GM23248 (cell line): ENCODE results near the gene BLOC1S1. TPM values are rescaled to one million over a fixed set of nuclear protein-coding genes. Genes with fewer than 3 reads are reported as not detected.
A peak's percentile ranks its signal among the peaks of the same experiment; 100 is the strongest.

Experiments
- DNase-seq: peaks from one replicate; pipeline ENCODE4 v3.0.0-alpha.2; 2015
- H2AFZ ChIP-seq: fragments of 200-600 bp; sonication (generic); 2 replicates; pipeline ENCODE4 v1.6.1; 2016; ENCODE audit warnings: antibody characterized with exemption
- H3F3A ChIP-seq: fragments of 200-600 bp; sonication (generic); 2 replicates; pipeline ENCODE4 v1.6.1; 2016; ENCODE audit warnings: mild to moderate bottlenecking, antibody characterized with exemption, mixed run types; ENCODE audit not compliant: insufficient read depth
- H3K27ac ChIP-seq: fragments of 200-600 bp; sonication (generic); 2 replicates; pipeline ENCODE4 v1.5.1; 2016; ENCODE audit warnings: mild to moderate bottlenecking
- H3K27me3 ChIP-seq: fragments of 200-600 bp; sonication (generic); replicated peaks from 2 replicates; pipeline ENCODE4 v1.6.1; 2016; ENCODE audit warnings: mild to moderate bottlenecking; ENCODE audit not compliant: insufficient read depth
- H3K36me3 ChIP-seq: fragments of 200-600 bp; sonication (generic); 2 replicates; pipeline ENCODE4 v1.6.1; 2016; ENCODE audit warnings: low read depth, mild to moderate bottlenecking
- H3K4me1 ChIP-seq: fragments of 200-600 bp; sonication (generic); 2 replicates; pipeline ENCODE4 v1.6.1; 2016; ENCODE audit warnings: mild to moderate bottlenecking; ENCODE audit not compliant: insufficient read depth
- H3K4me2 ChIP-seq: fragments of 200-600 bp; sonication (generic); one replicate; pipeline ENCODE4 v1.6.1; 2016; ENCODE audit warnings: mild to moderate bottlenecking; ENCODE audit not compliant: unreplicated experiment
- H3K4me3 ChIP-seq: fragments of 200-600 bp; sonication (generic); 2 replicates; pipeline ENCODE4 v1.5.1; 2016; ENCODE audit warnings: mild to moderate bottlenecking
- H3K79me2 ChIP-seq: fragments of 200-600 bp; sonication (generic); 2 replicates; pipeline ENCODE4 v1.6.1; 2016; ENCODE audit warnings: mild to moderate bottlenecking; ENCODE audit not compliant: insufficient read depth
- H3K9ac ChIP-seq: fragments of 200-600 bp; sonication (generic); 2 replicates; pipeline ENCODE4 v1.6.1; 2016; ENCODE audit warnings: mild to moderate bottlenecking
- H3K9me2 ChIP-seq: fragments of 200-600 bp; sonication (generic); 2 replicates; pipeline ENCODE4 v1.6.1; 2016; ENCODE audit warnings: mixed run types, mild to moderate bottlenecking, moderate library complexity; ENCODE audit not compliant: insufficient read depth
- H3K9me3 ChIP-seq: fragments of 200-600 bp; sonication (generic); one replicate; pipeline ENCODE4 v1.6.1; 2017; ENCODE audit warnings: low read depth
- H4K20me1 ChIP-seq: fragments of 200-600 bp; sonication (generic); 2 replicates; pipeline ENCODE4 v1.6.0; 2016; ENCODE audit not compliant: insufficient read depth
- EZH2 ChIP-seq: fragments of 200-600 bp; sonication (generic); IDR thresholded peaks from 2 replicates; pipeline ENCODE4 v1.6.1; 2018; ENCODE audit warnings: antibody characterized with exemption, mild to moderate bottlenecking; ENCODE audit not compliant: insufficient read depth, poor library complexity, severe bottlenecking
- EZH2phosphoT487 ChIP-seq: fragments of 200-600 bp; sonication (generic); IDR thresholded peaks from 2 replicates; pipeline ENCODE4 v1.6.1; 2018; ENCODE audit warnings: antibody characterized with exemption, moderate library complexity, mild to moderate bottlenecking, low read depth; ENCODE audit not compliant: insufficient read depth
- WGBS, 2 experiments: methylation state at CpG; one replicate each; pipeline ENCODE4 v1.1.6; 2015 to 2017; ENCODE audit warnings: low lambda C conversion rate in 2 of 2, low coverage in 1 of 2; ENCODE audit errors: missing lambda C conversion rate in 2 of 2; 5-methylcytosine and 5-hydroxymethylcytosine counted together
- in situ Hi-C: fragments of 300-500 bp; cut with MboI; formaldehyde crosslinking; loops from 2 replicates; pipeline ENCODE4 v1.15.0; 2020
- polyA plus RNA-seq: library from polyadenylated mRNA; unstranded; fragments of >200 nt; fragmentation: Nextera tagmentation; extraction: Ambion mirVana; gene quantifications from 2 replicates; pipeline ENCODE4 v1.2.1, GENCODE V29; 2016
- total RNA-seq: library from RNA; depleted of rRNA; stranded (reverse); fragments of >200 nt; shearing (Covaris generic); gene quantifications from 2 replicates; pipeline ENCODE4 v1.2.3, GENCODE V29; 2014

Gene BLOC1S1
- total and polyA plus RNA-seq, 2 experiments from 2014 or later, result 110 to 193 TPM

DNA sequence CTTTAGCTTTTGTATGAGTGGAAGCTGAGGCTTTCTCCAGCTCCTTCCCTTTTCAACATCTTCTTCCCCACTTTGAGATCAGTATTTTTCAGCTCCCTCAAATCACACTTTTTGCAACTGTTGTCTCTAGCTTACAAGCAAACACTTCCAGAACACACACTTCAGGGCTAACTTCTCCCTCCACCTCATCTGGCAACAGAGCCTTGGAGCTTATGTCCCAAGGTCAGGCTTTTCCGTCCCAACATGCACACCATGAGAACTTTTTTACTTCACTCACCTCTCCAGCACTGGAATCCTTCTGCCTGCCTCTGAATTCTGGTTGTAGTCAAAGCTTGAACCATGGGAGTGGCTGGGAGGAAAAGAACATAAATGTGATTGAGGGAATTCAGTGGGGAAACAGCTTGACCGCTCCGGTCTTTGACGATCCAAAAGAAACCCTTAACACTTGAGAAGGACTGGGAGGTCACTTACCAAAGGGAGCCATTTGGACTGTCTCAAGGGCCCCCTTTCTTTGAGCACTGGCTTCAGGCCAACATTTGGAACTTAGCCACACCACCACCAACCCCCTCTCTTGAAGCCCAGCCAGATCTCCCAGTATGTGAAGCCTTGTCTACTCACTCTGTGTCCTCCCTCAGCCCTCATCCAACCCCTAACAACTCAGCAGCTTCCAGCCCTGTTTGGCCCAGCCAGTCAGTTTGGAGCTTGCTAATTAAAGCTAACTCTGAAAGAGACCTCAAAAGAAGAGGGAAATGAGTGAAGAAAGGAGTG, 3.9 kb upstream of the BLOC1S1 start:
- Histone ChIP-seq H3K9me2 (no peaks in the 10 kb centered on the region), H3K36me3 (no peaks in the 10 kb centered on the region), H3K79me2 (0 out of 2 replicates have a peak, but pooled peaks cover 4% of the 10 kb centered on the region), H3K9me3 (no peaks in the 10 kb centered on the region), H3K27me3 (no peaks in the 10 kb centered on the region), H3K27ac (peak overlapping the region; percentile 55), H3K9ac (0 out of 2 replicates have a peak overlapping the region, but pooled peaks have one; percentile 0), H3K4me2 (no peak overlapping the region), H3F3A (peaks cover 35% of the 10 kb centered on the region), H3K4me3 (no peak overlapping the region), H2AFZ (peak overlapping the region; percentile 6), H4K20me1 (no peaks in the 10 kb centered on the region), H3K4me1 (peaks cover 34% of the 10 kb centered on the region)
- in situ Hi-C loops, result no loop called here
- WGBS, 2 experiments, result 56 to 62% methylated on average over 4 of the region's 4 CpGs
- no peak for DNase-seq
- TF ChIP-seq EZH2phosphoT487 (no peak), EZH2 (no peak)

DNA sequence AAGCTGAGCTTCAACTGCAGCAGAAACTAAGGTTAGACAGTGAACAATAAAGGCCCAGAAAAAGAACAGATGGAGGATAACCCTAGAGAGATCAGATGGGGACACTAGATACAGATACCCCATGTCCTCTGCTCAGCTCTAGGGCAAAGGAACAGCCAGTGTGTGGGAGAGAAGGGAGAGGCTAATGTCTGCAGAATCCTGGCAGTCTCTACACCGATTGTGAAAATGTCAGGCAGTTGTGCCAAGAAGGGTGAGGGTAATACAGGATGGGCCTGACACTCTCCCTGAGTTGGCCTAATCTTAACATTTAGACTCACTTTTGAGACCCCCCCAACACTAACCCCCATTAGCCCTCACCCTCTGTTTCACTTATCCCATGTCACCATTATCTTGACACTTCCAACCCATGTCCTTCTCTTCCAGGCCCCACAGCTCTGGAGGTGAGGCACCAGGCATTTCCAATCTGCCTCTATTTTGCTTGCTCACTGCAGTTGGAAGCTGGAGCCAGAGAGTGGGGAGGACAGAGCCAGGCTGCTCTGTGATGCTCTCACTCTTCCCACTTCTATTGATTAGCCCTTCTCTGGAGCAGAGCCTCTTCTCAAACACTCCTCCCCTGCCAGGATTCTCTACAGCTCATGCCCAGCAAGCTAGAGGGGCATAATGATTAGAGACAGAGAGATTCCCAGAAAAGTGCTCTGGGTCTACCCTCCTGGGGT, 3.0 kb upstream of the BLOC1S1 start:
- H3K36me3 ChIP-seq, result no peaks in the 10 kb centered on the region
- H3K79me2 ChIP-seq, result 0 out of 2 replicates have a peak, but pooled peaks cover 4% of the 10 kb centered on the region
- no peaks in the 10 kb centered on the region for H3K27me3 ChIP-seq
- H3K27ac ChIP-seq, result peak overlapping the region; percentile 55
- no peak for TF ChIP-seq EZH2
- TF ChIP-seq EZH2phosphoT487, result no peak
- H3K9me3 ChIP-seq, result no peaks in the 10 kb centered on the region
- H3K9ac ChIP-seq, result 0 out of 2 replicates have a peak overlapping the region, but pooled peaks have one; percentile 0
- no peaks in the 10 kb centered on the region for H4K20me1 ChIP-seq
- peaks cover 43% of the 10 kb centered on the region for H3K4me1 ChIP-seq
- DNase-seq, result peak; percentile 48
- in situ Hi-C loops, result no loop called here
- peak overlapping the region; percentile 29 for H3K4me2 ChIP-seq
- 0 to 8% methylated on average over 1 of the region's 1 CpG for WGBS, 2 experiments
- H3K4me3 ChIP-seq, result no peak overlapping the region
- peak overlapping the region; percentile 6 for H2AFZ ChIP-seq
- no peaks in the 10 kb centered on the region for H3K9me2 ChIP-seq
- H3F3A ChIP-seq, result peaks cover 43% of the 10 kb centered on the region

DNA sequence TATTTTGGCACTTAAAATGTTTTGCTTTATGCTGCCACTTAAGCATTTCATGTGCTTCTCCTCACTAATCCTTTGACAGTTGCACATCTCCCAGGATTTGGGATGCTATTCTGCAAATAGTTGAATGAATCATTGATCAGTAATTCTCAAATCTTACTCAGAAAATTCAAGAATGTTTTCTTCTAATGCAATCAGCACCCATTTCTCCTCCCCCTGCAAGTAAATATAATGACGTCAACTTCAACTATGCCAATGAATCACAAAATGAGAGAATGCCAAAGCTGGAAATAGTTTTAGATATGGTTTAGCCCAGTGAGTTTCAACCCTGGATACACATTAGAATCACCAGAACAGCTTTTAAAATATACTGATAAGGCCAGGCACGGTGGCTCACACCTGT, 2.1 kb upstream of the BLOC1S1 start:
- H3K27ac ChIP-seq, result peak overlapping the region; percentile 55
- peaks cover 49% of the 10 kb centered on the region for H3K4me1 ChIP-seq
- H3K4me2 ChIP-seq, result peak overlapping the region; percentile 29
- H3K9me3 ChIP-seq, result no peaks in the 10 kb centered on the region
- H2AFZ ChIP-seq, result no peak overlapping the region
- H3K27me3 ChIP-seq, result no peaks in the 10 kb centered on the region
- peaks cover 52% of the 10 kb centered on the region for H3F3A ChIP-seq
- in situ Hi-C loops, result no loop called here
- peak; percentile 93 for DNase-seq
- 0 out of 2 replicates have a peak overlapping the region, but pooled peaks have one; percentile 0 for H3K9ac ChIP-seq
- 0 out of 2 replicates have a peak, but pooled peaks cover 4% of the 10 kb centered on the region for H3K79me2 ChIP-seq
- no peak overlapping the region for H3K4me3 ChIP-seq
- TF ChIP-seq EZH2, result no peak
- TF ChIP-seq EZH2phosphoT487, result no peak
- H3K9me2 ChIP-seq, result no peaks in the 10 kb centered on the region
- WGBS, 2 experiments, result 19 to 29% methylated on average over 2 of the region's 2 CpGs
- H4K20me1 ChIP-seq, result no peaks in the 10 kb centered on the region
- H3K36me3 ChIP-seq, result no peaks in the 10 kb centered on the region

DNA sequence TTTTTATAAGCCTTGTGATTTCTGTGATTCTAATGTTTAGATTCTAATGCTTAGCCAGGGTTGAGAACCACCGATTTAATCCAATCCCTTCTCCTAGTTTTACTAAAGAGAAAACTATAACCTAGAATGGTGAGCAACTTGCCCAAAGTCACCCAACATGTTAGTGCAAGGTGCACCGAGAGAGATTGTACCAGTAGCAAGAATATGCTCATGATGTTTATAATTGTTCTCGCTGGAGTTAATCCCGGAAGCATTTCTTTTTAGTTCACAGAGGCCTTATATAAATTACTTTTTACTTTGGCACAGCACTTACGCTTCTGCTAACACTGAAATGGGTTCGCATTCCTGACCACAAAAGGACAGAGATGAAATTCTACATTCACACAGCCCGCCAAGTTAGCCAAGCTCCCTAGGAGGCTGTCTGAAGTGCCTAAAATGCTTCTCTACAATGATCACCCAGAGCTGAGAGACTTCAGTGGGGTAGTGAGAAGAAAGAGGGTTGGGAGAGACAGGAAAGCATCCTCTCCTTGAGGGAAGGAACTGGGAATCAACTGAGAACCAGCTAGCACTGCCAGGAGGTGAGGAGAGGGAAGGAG, 579 bp upstream of the BLOC1S1 start:
- in situ Hi-C loops, result no loop called here
- peak overlapping the region; percentile 85 for H3K4me3 ChIP-seq
- peaks cover 63% of the 10 kb centered on the region for H3K4me1 ChIP-seq
- H3K9me3 ChIP-seq, result no peaks in the 10 kb centered on the region
- no peaks in the 10 kb centered on the region for H4K20me1 ChIP-seq
- TF ChIP-seq EZH2phosphoT487 (no peak), EZH2 (no peak)
- H3K27ac ChIP-seq, result peak overlapping the region; percentile 90
- 0 out of 2 replicates have a peak, but pooled peaks cover 4% of the 10 kb centered on the region for H3K79me2 ChIP-seq
- H3K9me2 ChIP-seq, result no peaks in the 10 kb centered on the region
- peaks cover 64% of the 10 kb centered on the region for H3F3A ChIP-seq
- H3K36me3 ChIP-seq, result no peaks in the 10 kb centered on the region
- H3K27me3 ChIP-seq, result no peaks in the 10 kb centered on the region
- peak overlapping the region; percentile 89 for H3K9ac ChIP-seq
- no peak for DNase-seq
- 61% methylated on average over 7 of the region's 7 CpGs for WGBS, 2 experiments
- peak overlapping the region; percentile 78 for H3K4me2 ChIP-seq
- peak overlapping the region; percentile 89 for H2AFZ ChIP-seq
